Liver (tissue), 9 donors: ENCODE data around the gene GFRA1. TPM values are rescaled to one million over a fixed set of nuclear protein-coding genes. Genes with fewer than 3 reads are reported as not detected.

Experiments used
- DNase-seq: peaks from one replicate; pipeline ENCODE4 v3.0.0-alpha.2; 2017; ENCODE audit warnings: low spot score
- H3K27ac ChIP-seq, 2 donors: one replicate each; pipeline ENCODE4 v1.7.0; 2013; ENCODE audit warnings: inconsistent platforms in 2 of 2, low read length in 2 of 2, control low read depth in 1 of 2, low read depth in 1 of 2, mild to moderate bottlenecking in 1 of 2
- H3K27me3 ChIP-seq, 4 donors: one replicate each; pipeline versions ENCODE4 v1.6.1 to v1.7.0; 2013; ENCODE audit warnings: low read length in 3 of 4, inconsistent platforms in 1 of 4, mild to moderate bottlenecking in 1 of 4, moderate library complexity in 1 of 4; ENCODE audit not compliant: control insufficient read depth in 4 of 4, insufficient read depth in 4 of 4
- H3K36me3 ChIP-seq, 4 donors: one replicate each; pipeline versions ENCODE4 v1.6.1 to v1.7.0; 2013; ENCODE audit warnings: low read length in 3 of 4, mild to moderate bottlenecking in 3 of 4, low read depth in 1 of 4, moderate library complexity in 1 of 4; ENCODE audit not compliant: control insufficient read depth in 4 of 4, insufficient read depth in 3 of 4
- H3K4me1 ChIP-seq, 4 donors: one replicate each; pipeline versions ENCODE4 v1.6.1 to v1.7.0; 2013; ENCODE audit warnings: low read length in 3 of 4, mild to moderate bottlenecking in 3 of 4, moderate library complexity in 1 of 4; ENCODE audit not compliant: control insufficient read depth in 4 of 4, insufficient read depth in 4 of 4
- H3K4me3 ChIP-seq, 3 donors: one replicate each; pipeline versions ENCODE4 v1.6.1 to v1.7.0; 2013; ENCODE audit warnings: low read length in 3 of 3, control low read depth in 1 of 3, low read depth in 1 of 3, mild to moderate bottlenecking in 1 of 3
- H3K9ac ChIP-seq, 2 donors: one replicate each; pipeline ENCODE4 v1.7.0; 2013; ENCODE audit warnings: low read length in 2 of 2, mild to moderate bottlenecking in 2 of 2, moderate library complexity in 2 of 2, control low read depth in 1 of 2, low read depth in 1 of 2
- H3K9me3 ChIP-seq, 4 donors: one replicate each; pipeline versions ENCODE4 v1.6.1 to v1.7.0; 2013; ENCODE audit warnings: low read length in 3 of 4; ENCODE audit not compliant: control insufficient read depth in 4 of 4
- EGR1 ChIP-seq, 2 donors: IDR thresholded peaks; 2 replicates each; pipeline ENCODE4 v1.6.1; 2016 to 2018; ENCODE audit warnings: antibody characterized with exemption in 2 of 2, low read depth in 2 of 2
- FOXA1 ChIP-seq: IDR thresholded peaks from 2 replicates; pipeline ENCODE4 v1.6.1; 2016; ENCODE audit warnings: antibody characterized with exemption
- FOXA2 ChIP-seq: IDR thresholded peaks from 2 replicates; pipeline ENCODE4 v1.6.1; 2016; ENCODE audit warnings: antibody characterized with exemption
- GABPA ChIP-seq, 2 donors: IDR thresholded peaks in 1 of 2; conservative IDR thresholded peaks in 1 of 2; 2 replicates each; pipeline ENCODE4 v1.6.1; 2016; ENCODE audit warnings: antibody characterized with exemption in 2 of 2, mild to moderate bottlenecking in 1 of 2, moderate library complexity in 1 of 2
- HNF4A ChIP-seq, 2 donors: conservative IDR thresholded peaks; 2 replicates each; pipeline ENCODE4 v1.6.1; 2016; ENCODE audit warnings: antibody characterized with exemption in 2 of 2, mild to moderate bottlenecking in 2 of 2
- HNF4G ChIP-seq: IDR thresholded peaks from 2 replicates; pipeline ENCODE4 v1.6.1; 2016; ENCODE audit warnings: antibody characterized with exemption
- JUND ChIP-seq, 2 donors: IDR thresholded peaks; 2 replicates each; pipeline ENCODE4 v1.6.1; 2016; ENCODE audit warnings: antibody characterized with exemption in 2 of 2
- NR2F2 ChIP-seq: IDR thresholded peaks from 2 replicates; pipeline ENCODE4 v1.6.1; 2016; ENCODE audit warnings: antibody characterized with exemption
- RAD21 ChIP-seq, 2 donors: IDR thresholded peaks; 2 replicates each; pipeline ENCODE4 v1.6.1; 2016; ENCODE audit warnings: antibody characterized with exemption in 2 of 2, mild to moderate bottlenecking in 2 of 2
- RXRA ChIP-seq, 2 donors: IDR thresholded peaks; 2 replicates each; pipeline ENCODE4 v1.6.1; 2017 to 2018; ENCODE audit warnings: antibody characterized with exemption in 2 of 2, mild to moderate bottlenecking in 1 of 2
- SP1 ChIP-seq: IDR thresholded peaks from 2 replicates; pipeline ENCODE4 v1.6.1; 2018; ENCODE audit warnings: antibody characterized with exemption, mild to moderate bottlenecking
- TAF1 ChIP-seq: conservative IDR thresholded peaks from 2 replicates; pipeline ENCODE4 v1.6.1; 2016; ENCODE audit warnings: antibody characterized with exemption, mild to moderate bottlenecking
- YY1 ChIP-seq: IDR thresholded peaks from 2 replicates; pipeline ENCODE4 v1.6.1; 2016; ENCODE audit warnings: antibody characterized with exemption, mild to moderate bottlenecking
- WGBS: extraction: QIAGEN DNeasy Blood & Tissue Kit; methylation state at CpG from one replicate; pipeline ENCODE4 v1.1.7; 2013; 5-methylcytosine and 5-hydroxymethylcytosine counted together
- polyA plus RNA-seq, 2 donors: library from polyadenylated mRNA; stranded (reverse) in 1 of 2; unstranded in 1 of 2; fragments of 200-250 nt in 1 of 2; fragments of >200 nt in 1 of 2; fragmentation: Nextera tagmentation in 1 of 2; extraction: Ambion mirVana in 1 of 2; gene quantifications; one replicate each; pipeline versions ENCODE4 v1.2.1 to v1.2.3, GENCODE V29; 2013 to 2015
- total RNA-seq, 2 donors: library from RNA; depleted of rRNA; stranded (reverse); fragments of >200 nt; gene quantifications; one replicate each; pipeline ENCODE4 v1.2.3, GENCODE V29; 2014
- TF ChIP-seq, protein P1 (sequence below): IDR thresholded peaks from 2 replicates; pipeline ENCODE4 v1.6.1; 2016; ENCODE audit warnings: antibody characterized with exemption
- TF ChIP-seq, protein P2 (sequence below): IDR thresholded peaks from 2 replicates; pipeline ENCODE4 v1.6.1; 2016; ENCODE audit warnings: antibody characterized with exemption, mild to moderate bottlenecking
- TF ChIP-seq, protein P3 (sequence below): fragments of 150-350 bp; IDR thresholded peaks from 2 replicates; pipeline ENCODE4 v1.5.1; 2017; ENCODE audit warnings: improper control_type of control experiment, low read depth, low read length; ENCODE audit not compliant: missing input control
- TF ChIP-seq, protein P4 (sequence below): IDR thresholded peaks from 2 replicates; pipeline ENCODE4 v1.6.1; 2016; ENCODE audit warnings: antibody characterized with exemption
- TF ChIP-seq, protein P5 (sequence below): IDR thresholded peaks from 2 replicates; pipeline ENCODE4 v1.6.1; 2016; ENCODE audit warnings: antibody characterized with exemption
- donor health status: healthy.
- donor health status: healthy.
- donor health status: healthy.
- donor health status: healthy.
- donor health status: healthy.

The GFRA1 gene
- total and polyA plus RNA-seq, 4 donors = 14.2 to 53.6 (median 17.8) TPM

DNA sequence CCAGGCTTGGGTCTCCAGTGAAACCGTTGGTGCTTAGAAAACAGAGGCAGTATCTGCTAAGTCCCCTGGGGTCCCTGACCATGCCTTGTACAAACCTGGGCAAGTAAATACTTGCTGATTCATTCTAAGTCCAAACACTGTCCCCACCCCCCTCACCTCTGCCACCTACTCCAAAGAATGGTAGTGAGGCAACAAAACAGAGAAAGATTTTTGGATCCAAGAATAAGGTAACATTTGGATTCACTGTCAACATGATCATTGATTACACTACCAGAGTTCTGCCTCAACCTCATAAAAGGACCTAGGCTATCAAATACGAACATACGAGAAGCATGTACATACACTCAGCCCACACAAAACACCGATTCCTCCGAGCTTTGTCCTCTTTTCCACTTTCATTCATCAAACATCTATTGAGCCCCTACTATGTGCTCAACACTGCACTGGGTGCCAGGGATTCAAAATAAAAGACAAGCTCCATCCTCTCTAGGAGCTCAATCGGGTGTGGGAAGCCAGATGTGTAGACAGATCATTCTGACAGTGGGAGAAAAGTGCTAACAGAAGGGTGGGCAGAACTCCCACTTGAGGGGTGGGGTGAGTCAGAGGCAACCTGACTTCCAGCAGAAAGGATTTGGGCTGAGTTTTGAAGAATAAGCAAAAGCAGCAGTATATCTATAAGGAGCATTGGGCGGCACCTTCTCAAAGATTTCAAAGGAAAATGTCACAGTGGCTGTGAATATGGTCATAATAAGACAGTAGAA is 71.2 kb downstream of the GFRA1 start:
- no peaks in the 10 kb centered on the region for H3K9me3 ChIP-seq
- H3K27ac ChIP-seq = peak overlapping the region; percentile 3 to 28
- TF ChIP-seq SP1 = peak; percentile 27
- no peak for TF ChIP-seq GABPA (IDR thresholded peaks at IDR 0.05 in 1 of 2, conservative IDR thresholded peaks at IDR 0.05 in 1 of 2)
- TF ChIP-seq, protein P1, sequence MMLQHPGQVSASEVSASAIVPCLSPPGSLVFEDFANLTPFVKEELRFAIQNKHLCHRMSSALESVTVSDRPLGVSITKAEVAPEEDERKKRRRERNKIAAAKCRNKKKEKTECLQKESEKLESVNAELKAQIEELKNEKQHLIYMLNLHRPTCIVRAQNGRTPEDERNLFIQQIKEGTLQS = no peak
- TF ChIP-seq, protein P2, sequence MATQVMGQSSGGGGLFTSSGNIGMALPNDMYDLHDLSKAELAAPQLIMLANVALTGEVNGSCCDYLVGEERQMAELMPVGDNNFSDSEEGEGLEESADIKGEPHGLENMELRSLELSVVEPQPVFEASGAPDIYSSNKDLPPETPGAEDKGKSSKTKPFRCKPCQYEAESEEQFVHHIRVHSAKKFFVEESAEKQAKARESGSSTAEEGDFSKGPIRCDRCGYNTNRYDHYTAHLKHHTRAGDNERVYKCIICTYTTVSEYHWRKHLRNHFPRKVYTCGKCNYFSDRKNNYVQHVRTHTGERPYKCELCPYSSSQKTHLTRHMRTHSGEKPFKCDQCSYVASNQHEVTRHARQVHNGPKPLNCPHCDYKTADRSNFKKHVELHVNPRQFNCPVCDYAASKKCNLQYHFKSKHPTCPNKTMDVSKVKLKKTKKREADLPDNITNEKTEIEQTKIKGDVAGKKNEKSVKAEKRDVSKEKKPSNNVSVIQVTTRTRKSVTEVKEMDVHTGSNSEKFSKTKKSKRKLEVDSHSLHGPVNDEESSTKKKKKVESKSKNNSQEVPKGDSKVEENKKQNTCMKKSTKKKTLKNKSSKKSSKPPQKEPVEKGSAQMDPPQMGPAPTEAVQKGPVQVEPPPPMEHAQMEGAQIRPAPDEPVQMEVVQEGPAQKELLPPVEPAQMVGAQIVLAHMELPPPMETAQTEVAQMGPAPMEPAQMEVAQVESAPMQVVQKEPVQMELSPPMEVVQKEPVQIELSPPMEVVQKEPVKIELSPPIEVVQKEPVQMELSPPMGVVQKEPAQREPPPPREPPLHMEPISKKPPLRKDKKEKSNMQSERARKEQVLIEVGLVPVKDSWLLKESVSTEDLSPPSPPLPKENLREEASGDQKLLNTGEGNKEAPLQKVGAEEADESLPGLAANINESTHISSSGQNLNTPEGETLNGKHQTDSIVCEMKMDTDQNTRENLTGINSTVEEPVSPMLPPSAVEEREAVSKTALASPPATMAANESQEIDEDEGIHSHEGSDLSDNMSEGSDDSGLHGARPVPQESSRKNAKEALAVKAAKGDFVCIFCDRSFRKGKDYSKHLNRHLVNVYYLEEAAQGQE = peak; percentile 35
- no peak for TF ChIP-seq HNF4G
- TF ChIP-seq TAF1 = no peak
- peak in 1 of 2 donors; percentile 47 for TF ChIP-seq JUND (IDR thresholded peaks at IDR 0.05)
- peak; percentile 49 to 79 for TF ChIP-seq HNF4A (conservative IDR thresholded peaks at IDR 0.05)
- TF ChIP-seq, protein P3, sequence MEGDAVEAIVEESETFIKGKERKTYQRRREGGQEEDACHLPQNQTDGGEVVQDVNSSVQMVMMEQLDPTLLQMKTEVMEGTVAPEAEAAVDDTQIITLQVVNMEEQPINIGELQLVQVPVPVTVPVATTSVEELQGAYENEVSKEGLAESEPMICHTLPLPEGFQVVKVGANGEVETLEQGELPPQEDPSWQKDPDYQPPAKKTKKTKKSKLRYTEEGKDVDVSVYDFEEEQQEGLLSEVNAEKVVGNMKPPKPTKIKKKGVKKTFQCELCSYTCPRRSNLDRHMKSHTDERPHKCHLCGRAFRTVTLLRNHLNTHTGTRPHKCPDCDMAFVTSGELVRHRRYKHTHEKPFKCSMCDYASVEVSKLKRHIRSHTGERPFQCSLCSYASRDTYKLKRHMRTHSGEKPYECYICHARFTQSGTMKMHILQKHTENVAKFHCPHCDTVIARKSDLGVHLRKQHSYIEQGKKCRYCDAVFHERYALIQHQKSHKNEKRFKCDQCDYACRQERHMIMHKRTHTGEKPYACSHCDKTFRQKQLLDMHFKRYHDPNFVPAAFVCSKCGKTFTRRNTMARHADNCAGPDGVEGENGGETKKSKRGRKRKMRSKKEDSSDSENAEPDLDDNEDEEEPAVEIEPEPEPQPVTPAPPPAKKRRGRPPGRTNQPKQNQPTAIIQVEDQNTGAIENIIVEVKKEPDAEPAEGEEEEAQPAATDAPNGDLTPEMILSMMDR = no peak
- TF ChIP-seq, protein P4, sequence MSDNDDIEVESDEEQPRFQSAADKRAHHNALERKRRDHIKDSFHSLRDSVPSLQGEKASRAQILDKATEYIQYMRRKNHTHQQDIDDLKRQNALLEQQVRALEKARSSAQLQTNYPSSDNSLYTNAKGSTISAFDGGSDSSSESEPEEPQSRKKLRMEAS = peak; percentile 41
- TF ChIP-seq, protein P5, sequence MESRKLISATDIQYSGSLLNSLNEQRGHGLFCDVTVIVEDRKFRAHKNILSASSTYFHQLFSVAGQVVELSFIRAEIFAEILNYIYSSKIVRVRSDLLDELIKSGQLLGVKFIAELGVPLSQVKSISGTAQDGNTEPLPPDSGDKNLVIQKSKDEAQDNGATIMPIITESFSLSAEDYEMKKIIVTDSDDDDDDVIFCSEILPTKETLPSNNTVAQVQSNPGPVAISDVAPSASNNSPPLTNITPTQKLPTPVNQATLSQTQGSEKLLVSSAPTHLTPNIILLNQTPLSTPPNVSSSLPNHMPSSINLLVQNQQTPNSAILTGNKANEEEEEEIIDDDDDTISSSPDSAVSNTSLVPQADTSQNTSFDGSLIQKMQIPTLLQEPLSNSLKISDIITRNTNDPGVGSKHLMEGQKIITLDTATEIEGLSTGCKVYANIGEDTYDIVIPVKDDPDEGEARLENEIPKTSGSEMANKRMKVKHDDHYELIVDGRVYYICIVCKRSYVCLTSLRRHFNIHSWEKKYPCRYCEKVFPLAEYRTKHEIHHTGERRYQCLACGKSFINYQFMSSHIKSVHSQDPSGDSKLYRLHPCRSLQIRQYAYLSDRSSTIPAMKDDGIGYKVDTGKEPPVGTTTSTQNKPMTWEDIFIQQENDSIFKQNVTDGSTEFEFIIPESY = no peak
- peak in 1 of 2 donors; percentile 31 for TF ChIP-seq RAD21 (IDR thresholded peaks at IDR 0.05)
- no peak for TF ChIP-seq EGR1 (IDR thresholded peaks at IDR 0.05; ENCODE audit: low read depth in 2 of 2)
- peak; percentile 67 for TF ChIP-seq FOXA2
- no peak for TF ChIP-seq NR2F2
- TF ChIP-seq YY1 = peak; percentile 56
- peak; percentile 32 for TF ChIP-seq FOXA1
- TF ChIP-seq RXRA (IDR thresholded peaks at IDR 0.05) = peak; percentile 24 to 76
- H3K9ac ChIP-seq = no peak overlapping the region
- peaks cover 2 to 20% (median 8%) of the 10 kb centered on the region in 4 donors for H3K4me1 ChIP-seq
- no peak for DNase-seq
- H3K4me3 ChIP-seq = no peak overlapping the region
- no peaks in the 10 kb centered on the region for H3K27me3 ChIP-seq
- WGBS = 71% methylated on average over 7 of the region's 7 CpGs
- H3K36me3 ChIP-seq = no peaks in the 10 kb centered on the region
